ENCODE data around the gene SUPT3H. TPM values are rescaled to one million over a fixed set of nuclear protein-coding genes. Genes with fewer than 3 reads are reported as not detected.

Gene SUPT3H
- total RNA-seq, 4 donors from 2014 or later, result 1.6 to 5.6 (median 3.8) TPM

GRCh38 chr6:45021676-45022075 lies 356.1 kb downstream of the SUPT3H start:
- DNase-seq (ENCODE audit: low spot score in 2 of 2), result no peak
- no peak overlapping the region for H3K4me3 ChIP-seq (ENCODE audit: low read depth, poor library complexity, severe bottlenecking)
- intact Hi-C loops (cut with DNase I; ENCODE audit: low total_unique reads), result no loop called here
- WGBS, 2 donors, result 57 to 58% methylated on average over 2 of the region's 2 CpGs
- TF ChIP-seq CTCF (IDR thresholded peaks at IDR 0.05) (no peak), POLR2A (IDR thresholded peaks at IDR 0.05) (no peak)

- intact Hi-C loops (cut with DNase I; ENCODE audit: low total_unique reads), result no loop called here
- DNase-seq (ENCODE audit: low spot score in 2 of 2), result no peak
- TF ChIP-seq POLR2A (IDR thresholded peaks at IDR 0.05) (no peak), CTCF (IDR thresholded peaks at IDR 0.05) (no peak)
Measured at GRCh38 chr6:45012687-45013086, 365.0 kb downstream of the SUPT3H start.

GRCh38 chr6:45009576-45009975 lies 368.2 kb downstream of the SUPT3H start:
- TF ChIP-seq CTCF (IDR thresholded peaks at IDR 0.05) (no peak), POLR2A (IDR thresholded peaks at IDR 0.05) (no peak)
- no peak for DNase-seq (ENCODE audit: low spot score in 2 of 2)
- 91 to 93% methylated on average over 3 of the region's 3 CpGs for WGBS, 2 donors
- H3K4me3 ChIP-seq (ENCODE audit: low read depth, poor library complexity, severe bottlenecking), result no peak overlapping the region
- intact Hi-C loops (cut with DNase I; ENCODE audit: low total_unique reads), result no loop called here

More at GRCh38 chr6:45012687-45013086, 365.0 kb downstream of the SUPT3H start:
- H3K4me3 ChIP-seq (ENCODE audit: low read depth, poor library complexity, severe bottlenecking), result no peak overlapping the region

GRCh38 chr6:45006893-45007292 lies 370.8 kb downstream of the SUPT3H start:
- WGBS, 2 donors, result 79 to 85% methylated on average over 3 of the region's 3 CpGs
- TF ChIP-seq CTCF (IDR thresholded peaks at IDR 0.05) (no peak), POLR2A (IDR thresholded peaks at IDR 0.05) (no peak)
- intact Hi-C loops (cut with DNase I; ENCODE audit: low total_unique reads), result no loop called here
- no peak for DNase-seq (ENCODE audit: low spot score in 2 of 2)
- H3K4me3 ChIP-seq (ENCODE audit: low read depth, poor library complexity, severe bottlenecking), result no peak overlapping the region

- H3K4me3 ChIP-seq (ENCODE audit: low read depth, poor library complexity, severe bottlenecking), result no peak overlapping the region
- TF ChIP-seq POLR2A (IDR thresholded peaks at IDR 0.05) (no peak), CTCF (IDR thresholded peaks at IDR 0.05) (no peak)
- 41 to 43% methylated on average over 2 of the region's 2 CpGs for WGBS, 2 donors
- DNase-seq (ENCODE audit: low spot score in 2 of 2), result no peak
- intact Hi-C loops (cut with DNase I; ENCODE audit: low total_unique reads), result no loop called here
Measured at GRCh38 chr6:45003961-45004360, 373.8 kb downstream of the SUPT3H start.

GRCh38 chr6:45003387-45003786 lies 374.3 kb downstream of the SUPT3H start:
- DNase-seq (ENCODE audit: low spot score in 2 of 2), result no peak
- no peak for TF ChIP-seq CTCF (IDR thresholded peaks at IDR 0.05)
- TF ChIP-seq POLR2A (IDR thresholded peaks at IDR 0.05), result no peak
- WGBS, 2 donors, result 79 to 90% methylated on average over 4 of the region's 4 CpGs
- no peak overlapping the region for H3K4me3 ChIP-seq (ENCODE audit: low read depth, poor library complexity, severe bottlenecking)
- intact Hi-C loops (cut with DNase I; ENCODE audit: low total_unique reads), result no loop called here

All from lower leg skin (tissue), 4 donors.